HG03103 (cell line): ENCODE measurements around the gene OR2V2.
A peak's percentile ranks its signal among the peaks of the same experiment; 100 is the strongest.

Experiments used
- ATAC-seq: cut with Tn5 transposase; IDR thresholded peaks from one replicate; pipeline ENCODE4 v1.9.1; 2021; ENCODE audit warnings: low read depth; ENCODE audit not compliant: unreplicated experiment

OR2V2 gene

GRCh38 chr5:181204113-181204825 lies 56.9 kb downstream of the OR2V2 start:
- no peak for ATAC-seq

- no peak for ATAC-seq
These were observed 57.7 kb downstream of the OR2V2 start, which contains the start of gene TRIM7 for GRCh38 chr5:181204826-181205760. Gene TRIM7 (minus strand): TSS chr5:181205196. CDS start chr5:181205110, 86 bp downstream.

GRCh38 chr5:181205761-181206649 lies 58.6 kb downstream of the OR2V2 start:
- no peak for ATAC-seq

- peak; percentile 32 for ATAC-seq
These were observed 60.0 kb downstream of the OR2V2 start for GRCh38 chr5:181207214-181207959.

GRCh38 chr5:181207960-181208253 lies 60.5 kb downstream of the OR2V2 start:
- ATAC-seq, result no peak
